Smooth muscle cell of trachea (primary cell): Measurements from ENCODE around the gene TTLL8. TPM values are rescaled to one million over a fixed set of nuclear protein-coding genes. Genes with fewer than 3 reads are reported as not detected.

Source experiments
- total RNA-seq: library from RNA; depleted of rRNA; stranded (reverse); fragments of >200 nt; gene quantifications from 2 replicates; pipeline ENCODE4 v1.2.1, GENCODE V29; 2014

TTLL8 gene
- not detected in 2 replicates for total RNA-seq

GRCh38 chr22:50058061-50058905 lies at the start of gene TTLL8:
TSS of gene TTLL8 (minus strand) at chr22:50058298.

DNA sequence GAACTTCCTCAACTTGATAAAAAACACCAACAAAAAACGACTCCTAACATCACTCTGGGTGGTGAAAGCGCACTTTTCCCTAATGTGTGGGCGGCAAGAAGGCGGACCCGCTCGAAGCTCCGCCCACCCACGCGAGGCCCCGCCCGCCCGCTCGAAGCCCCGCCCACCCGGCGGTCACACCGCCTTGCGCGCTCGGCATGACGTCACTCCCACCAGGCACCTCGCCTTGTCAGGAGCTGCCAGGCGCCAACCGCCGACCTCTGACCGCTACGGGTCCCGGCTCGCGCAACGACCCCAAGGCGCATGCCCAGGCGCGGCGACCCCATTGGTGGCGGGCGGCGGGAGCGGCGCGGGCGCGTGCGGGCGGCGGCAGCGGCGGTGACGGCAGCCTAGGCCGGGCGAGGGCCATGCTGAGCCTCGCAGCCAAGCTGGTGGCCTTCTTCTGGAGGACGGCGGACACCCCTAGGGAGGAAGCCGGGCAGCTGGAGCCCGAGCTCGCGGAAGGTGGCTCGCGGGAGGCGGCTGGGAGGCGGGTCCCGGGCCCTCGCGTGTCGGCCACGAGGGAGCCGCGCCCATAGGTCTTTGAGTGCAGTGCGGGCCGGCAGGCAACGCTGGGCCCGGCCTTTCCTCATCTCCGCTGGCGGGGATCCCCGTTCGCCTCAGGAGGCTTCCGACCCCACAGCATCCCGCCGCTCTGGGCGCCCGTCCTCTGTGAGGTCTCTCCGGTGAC lies 31.7 kb upstream of the TTLL8 start, which contains the start of gene MOV10L1:
Gene MOV10L1 (plus strand): TSS at position 325 of the 730 bp plus-strand sequence. CDS start 83 bp downstream, at position 408.

GRCh38 chr22:50085211-50085972 lies 27.3 kb upstream of the TTLL8 start, which contains the start of gene MLC1:
TSS of gene MLC1 (minus strand) at chr22:50085426. CDS start at chr22:50084902, 524 bp downstream.

DNA sequence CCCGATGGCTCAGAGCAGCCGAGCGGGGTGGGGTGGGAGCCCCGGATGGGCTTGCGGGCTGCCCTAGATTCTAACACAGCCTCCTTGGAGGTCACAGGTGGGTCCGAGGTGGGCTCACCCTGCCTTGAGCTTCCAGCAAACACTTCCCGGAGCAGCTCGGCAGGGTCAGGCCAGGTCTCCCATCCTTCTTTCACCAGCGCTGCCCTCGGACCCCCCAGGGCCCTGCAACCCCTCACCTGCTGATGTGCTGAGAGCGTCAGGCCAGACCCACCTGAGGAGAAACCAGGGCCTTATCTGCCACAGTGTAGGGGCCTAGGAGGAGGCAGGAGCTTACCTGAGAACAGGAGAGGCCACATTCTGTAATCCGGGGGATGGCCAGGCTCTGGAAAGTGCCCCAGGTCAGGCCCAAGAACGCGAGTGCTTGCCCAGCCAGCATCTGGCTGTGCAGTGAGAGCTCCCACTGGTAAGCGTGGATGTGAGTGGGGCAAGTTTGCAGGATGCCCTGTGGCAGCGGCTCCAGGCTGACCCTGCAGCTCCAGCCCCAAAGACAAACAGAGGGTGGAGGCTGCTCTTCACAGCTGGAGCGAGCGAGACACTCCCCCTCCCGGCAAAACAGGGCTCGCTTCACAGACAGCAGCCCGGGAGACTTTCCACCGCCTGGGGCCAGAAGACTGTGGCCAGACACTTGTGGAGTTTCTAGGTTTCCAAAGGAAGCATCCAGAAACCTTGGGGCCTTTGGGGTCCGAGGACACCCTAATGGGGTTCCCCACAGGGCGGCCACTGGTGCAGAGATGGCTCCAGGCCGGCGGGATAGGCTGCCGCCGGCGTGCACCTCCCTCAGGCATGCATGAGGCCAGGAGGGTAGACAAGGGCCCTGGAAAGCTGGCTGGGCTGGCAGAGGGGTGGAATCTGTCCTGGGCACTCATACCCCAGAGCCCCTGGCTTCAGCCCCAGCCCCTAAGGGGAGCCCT lies 45.6 kb downstream of the TTLL8 start, which contains the start of gene IL17REL:
Gene IL17REL (minus strand): TSS at position 555 of the 971 bp plus-strand sequence. CDS start 119 bp downstream, at position 436.

Other genes starting within 250 kb of the TTLL8 start
- 28.4 and 30.8 TPM in 2 replicates for gene BRD1, start 230.4 kb downstream of the TTLL8 start, total RNA-seq
- gene ZBED4, start 204.5 kb downstream of the TTLL8 start, total RNA-seq = 7.7 and 8.8 TPM in 2 replicates
- gene ALG12, start 139.9 kb downstream of the TTLL8 start, total RNA-seq = 18.0 and 36.6 TPM in 2 replicates
- 82.6 and 85.8 TPM in 2 replicates for gene CRELD2, start 139.7 kb downstream of the TTLL8 start, total RNA-seq
- gene PIM3, start 97.5 kb downstream of the TTLL8 start, total RNA-seq = 36.5 and 53.8 TPM in 2 replicates
- gene IL17REL, start 45.5 kb downstream of the TTLL8 start, total RNA-seq = under 0.01 TPM in 2 replicates
- gene MLC1, start 27.1 kb upstream of the TTLL8 start, total RNA-seq = under 0.01 TPM in 1 of 2 replicates, not detected in the other
- 1.0 and 1.3 TPM in 2 replicates for gene MOV10L1, start 31.7 kb upstream of the TTLL8 start, total RNA-seq
- 0.17 and 0.29 TPM in 2 replicates for gene PANX2, start 112.4 kb upstream of the TTLL8 start, total RNA-seq
- 21.7 and 25.8 TPM in 2 replicates for gene TRABD, start 127.6 kb upstream of the TTLL8 start, total RNA-seq
- 27.2 and 32.1 TPM in 2 replicates for gene SELENOO, start 142.7 kb upstream of the TTLL8 start, total RNA-seq
- gene TUBGCP6, start 186.7 kb upstream of the TTLL8 start, total RNA-seq = 41.7 and 43.3 TPM in 2 replicates
- gene HDAC10, start 193.0 kb upstream of the TTLL8 start, total RNA-seq = 41.3 and 73.3 TPM in 2 replicates
- 27.1 and 38.2 TPM in 2 replicates for gene MAPK12, start 203.4 kb upstream of the TTLL8 start, total RNA-seq
- 6.7 and 17.5 TPM in 2 replicates for gene MAPK11, start 212.1 kb upstream of the TTLL8 start, total RNA-seq
- gene PLXNB2, start 249.3 kb upstream of the TTLL8 start, total RNA-seq = 133 and 254 TPM in 2 replicates